ENCODE data around the gene OR2W3. TPM values are rescaled to one million over a fixed set of nuclear protein-coding genes. Genes with fewer than 3 reads are reported as not detected.

The OR2W3 gene
- total RNA-seq, 6 experiments from 2014 or later, result 0.24 to 1.2 (median 0.43) TPM; not detected in 3

GRCh38 chr1:247862756-247863155 is 32.6 kb upstream of the OR2W3 start:
- no peaks in the 10 kb centered on the region for H3K9me3 ChIP-seq

DNA sequence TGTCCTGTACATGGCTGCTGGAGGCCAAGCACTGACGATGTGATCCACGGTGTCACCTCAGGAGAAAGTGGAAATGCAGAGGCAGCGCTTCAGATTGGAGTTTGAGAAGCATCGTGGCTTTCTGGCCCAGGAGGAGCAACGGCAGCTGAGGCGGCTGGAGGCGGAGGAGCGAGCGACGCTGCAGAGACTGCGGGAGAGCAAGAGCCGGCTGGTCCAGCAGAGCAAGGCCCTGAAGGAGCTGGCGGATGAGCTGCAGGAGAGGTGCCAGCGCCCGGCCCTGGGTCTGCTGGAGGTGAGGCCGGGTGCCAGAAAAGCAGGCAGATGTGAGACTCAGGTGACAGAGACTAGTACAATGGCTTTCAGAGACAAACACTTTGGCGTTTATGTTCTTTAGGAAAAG is 30.7 kb upstream of the OR2W3 start:
- Histone ChIP-seq H3K36me3 (no peaks in the 10 kb centered on the region), H3K4me1 (no peaks in the 10 kb centered on the region), H3K4me3 (no peak overlapping the region), H3K9me3 (no peaks in the 10 kb centered on the region), H3K27ac (no peak overlapping the region), H3K27me3 (no peaks in the 10 kb centered on the region)
- no peak for TF ChIP-seq POLR2A (IDR thresholded peaks at IDR 0.05)
- TF ChIP-seq CTCF (IDR thresholded peaks at IDR 0.05), result no peak
- no peak for DNase-seq
- intact Hi-C loops (cut with DNase I), result no loop called here
- 73% methylated on average over 15 of the region's 17 CpGs for WGBS (ENCODE audit: insufficient coverage, low coverage, low lambda C conversion rate, missing lambda C conversion rate)
- no peak for ATAC-seq

More at GRCh38 chr1:247862756-247863155, 32.6 kb upstream of the OR2W3 start:
- ATAC-seq (no peak), DNase-seq (no peak)
- no peaks in the 10 kb centered on the region for H3K36me3 ChIP-seq
- H3K4me3 ChIP-seq, result no peak overlapping the region
- no peaks in the 10 kb centered on the region for H3K4me1 ChIP-seq
- intact Hi-C loops (cut with DNase I), result no loop called here
- H3K27ac ChIP-seq, result no peak overlapping the region
- no peak for TF ChIP-seq CTCF (IDR thresholded peaks at IDR 0.05)
- TF ChIP-seq POLR2A (IDR thresholded peaks at IDR 0.05), result no peak
- WGBS (ENCODE audit: insufficient coverage, low coverage, low lambda C conversion rate, missing lambda C conversion rate), result 74% methylated on average over 3 of the region's 4 CpGs
- H3K27me3 ChIP-seq, result no peaks in the 10 kb centered on the region

DNA sequence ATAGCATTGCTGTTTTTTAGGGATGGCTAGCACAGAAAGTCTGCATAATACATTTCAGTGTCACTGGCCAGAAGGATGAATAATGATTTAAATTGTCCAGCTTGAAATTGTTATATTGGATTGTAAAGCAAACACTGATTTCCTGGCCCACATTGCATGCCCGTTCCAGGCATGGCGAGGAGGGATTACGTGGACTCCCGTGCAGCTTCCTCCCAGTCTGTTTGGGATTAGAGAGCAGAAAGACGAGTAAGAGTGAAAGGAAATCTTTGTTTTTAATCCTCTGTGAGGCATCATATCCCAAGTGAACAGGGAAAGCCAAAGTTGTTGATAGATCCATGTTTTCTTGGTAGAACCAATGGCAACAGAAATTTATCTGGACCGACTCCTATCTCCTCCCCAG is 30.0 kb upstream of the OR2W3 start:
- Histone ChIP-seq H3K27me3 (no peaks in the 10 kb centered on the region), H3K27ac (no peak overlapping the region), H3K4me3 (no peak overlapping the region), H3K36me3 (no peaks in the 10 kb centered on the region), H3K9me3 (no peaks in the 10 kb centered on the region), H3K4me1 (no peaks in the 10 kb centered on the region)
- TF ChIP-seq POLR2A (IDR thresholded peaks at IDR 0.05) (no peak), CTCF (IDR thresholded peaks at IDR 0.05) (no peak)
- intact Hi-C loops (cut with DNase I), result no loop called here
- 20% methylated on average over 2 of the region's 6 CpGs for whole genome bisulfite sequencing (ENCODE audit: insufficient coverage, low coverage, low lambda C conversion rate, missing lambda C conversion rate)
- no peak for ATAC-seq
- no peak for DNase-seq

- Histone ChIP-seq H3K27ac (no peak overlapping the region), H3K4me3 (no peak overlapping the region), H3K4me1 (no peaks in the 10 kb centered on the region), H3K9me3 (no peaks in the 10 kb centered on the region), H3K27me3 (no peaks in the 10 kb centered on the region), H3K36me3 (no peaks in the 10 kb centered on the region)
- TF ChIP-seq POLR2A (IDR thresholded peaks at IDR 0.05) (no peak), CTCF (IDR thresholded peaks at IDR 0.05) (no peak)
- intact Hi-C loops (cut with DNase I), result no loop called here
- DNase-seq (no peak), ATAC-seq (no peak)
- 85% methylated on average over 5 of the region's 9 CpGs for WGBS (ENCODE audit: insufficient coverage, low coverage, low lambda C conversion rate, missing lambda C conversion rate)
These were observed 12.0 kb upstream of the OR2W3 start for GRCh38 chr1:247883346-247883745.
